GM12864 (cell line): ENCODE data around the gene UBTF.

ENCODE experiments used
- DNase-seq: peaks from one replicate; pipeline ENCODE4 v3.0.0-alpha.2; 2011; ENCODE audit warnings: low read depth
- H3K4me3 ChIP-seq: 2 replicates; pipeline ENCODE4 v1.5.1; 2011; ENCODE audit warnings: mild to moderate bottlenecking, low read depth, low read length, control low read depth
- TF ChIP-seq, protein P1 (sequence below): IDR thresholded peaks from 2 replicates; pipeline ENCODE4 v1.5.1; 2011; ENCODE audit warnings: low read depth, mild to moderate bottlenecking, moderate library complexity, low read length, control low read depth, inconsistent platforms; ENCODE audit errors: missing control alignments

UBTF gene

DNA sequence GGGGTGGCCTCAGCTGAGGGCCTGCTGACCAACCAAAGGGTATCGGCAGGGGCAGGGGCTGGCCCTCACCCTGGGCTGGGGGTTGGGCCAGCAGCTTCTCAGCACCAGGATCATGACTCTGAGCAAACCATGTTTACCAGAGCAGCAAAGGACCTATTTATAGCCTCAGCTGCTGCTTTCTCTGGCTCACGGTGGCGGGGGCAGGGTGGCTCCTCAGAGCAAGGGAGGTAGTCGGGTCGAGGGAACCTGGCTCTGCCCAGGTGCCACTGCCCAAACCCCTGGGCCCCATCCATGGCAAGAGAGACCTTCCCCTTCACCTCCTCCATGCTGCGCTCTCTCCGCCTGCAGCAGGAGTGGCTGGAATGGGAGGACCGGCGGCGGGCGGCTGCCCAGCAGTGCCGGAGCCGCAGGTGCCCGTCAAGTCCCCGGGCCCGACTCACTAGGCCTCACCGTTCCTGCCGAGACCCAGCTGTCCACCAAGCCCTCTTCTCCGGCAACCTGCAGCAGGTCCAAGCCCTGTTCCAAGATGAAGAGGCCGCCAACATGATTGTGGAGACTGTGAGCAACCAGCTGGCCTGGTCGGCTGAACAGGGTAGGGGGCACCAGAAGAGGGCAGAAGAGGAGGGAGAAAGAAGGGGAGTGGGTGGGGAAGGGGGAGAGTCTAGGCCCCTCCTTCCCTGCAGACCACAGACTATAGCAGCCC lies 48.8 kb downstream of the UBTF start, which contains the start of gene ASB16:
Gene ASB16 (plus strand): TSS at position 206 of the 703 bp plus-strand sequence. CDS start 86 bp downstream, at position 292.
- TF ChIP-seq, protein P1, sequence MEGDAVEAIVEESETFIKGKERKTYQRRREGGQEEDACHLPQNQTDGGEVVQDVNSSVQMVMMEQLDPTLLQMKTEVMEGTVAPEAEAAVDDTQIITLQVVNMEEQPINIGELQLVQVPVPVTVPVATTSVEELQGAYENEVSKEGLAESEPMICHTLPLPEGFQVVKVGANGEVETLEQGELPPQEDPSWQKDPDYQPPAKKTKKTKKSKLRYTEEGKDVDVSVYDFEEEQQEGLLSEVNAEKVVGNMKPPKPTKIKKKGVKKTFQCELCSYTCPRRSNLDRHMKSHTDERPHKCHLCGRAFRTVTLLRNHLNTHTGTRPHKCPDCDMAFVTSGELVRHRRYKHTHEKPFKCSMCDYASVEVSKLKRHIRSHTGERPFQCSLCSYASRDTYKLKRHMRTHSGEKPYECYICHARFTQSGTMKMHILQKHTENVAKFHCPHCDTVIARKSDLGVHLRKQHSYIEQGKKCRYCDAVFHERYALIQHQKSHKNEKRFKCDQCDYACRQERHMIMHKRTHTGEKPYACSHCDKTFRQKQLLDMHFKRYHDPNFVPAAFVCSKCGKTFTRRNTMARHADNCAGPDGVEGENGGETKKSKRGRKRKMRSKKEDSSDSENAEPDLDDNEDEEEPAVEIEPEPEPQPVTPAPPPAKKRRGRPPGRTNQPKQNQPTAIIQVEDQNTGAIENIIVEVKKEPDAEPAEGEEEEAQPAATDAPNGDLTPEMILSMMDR: no peak
- no peak within 1 kb of the TSS for H3K4me3 ChIP-seq
- DNase-seq: no peak

DNA sequence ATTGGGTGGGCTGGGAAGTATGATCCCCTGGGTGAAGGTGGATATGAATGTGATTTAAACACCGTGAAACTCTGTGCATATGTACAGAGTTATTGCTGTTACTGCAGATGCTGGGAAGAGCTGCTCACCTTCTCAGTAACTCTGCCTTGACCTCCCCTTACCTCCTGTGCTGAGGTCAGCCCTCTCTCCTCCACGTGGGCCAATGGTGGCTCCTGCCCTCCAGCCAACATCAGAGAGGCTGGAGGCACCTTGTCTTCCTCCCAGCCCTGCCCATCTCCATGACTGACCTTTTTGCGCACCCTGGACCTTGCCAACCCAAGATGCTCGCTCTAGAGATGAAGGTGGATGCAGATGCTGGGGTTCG lies 49.4 kb downstream of the UBTF start:
- no peak overlapping the region for H3K4me3 ChIP-seq
- no peak for DNase-seq
- TF ChIP-seq, protein P1: no peak

DNA sequence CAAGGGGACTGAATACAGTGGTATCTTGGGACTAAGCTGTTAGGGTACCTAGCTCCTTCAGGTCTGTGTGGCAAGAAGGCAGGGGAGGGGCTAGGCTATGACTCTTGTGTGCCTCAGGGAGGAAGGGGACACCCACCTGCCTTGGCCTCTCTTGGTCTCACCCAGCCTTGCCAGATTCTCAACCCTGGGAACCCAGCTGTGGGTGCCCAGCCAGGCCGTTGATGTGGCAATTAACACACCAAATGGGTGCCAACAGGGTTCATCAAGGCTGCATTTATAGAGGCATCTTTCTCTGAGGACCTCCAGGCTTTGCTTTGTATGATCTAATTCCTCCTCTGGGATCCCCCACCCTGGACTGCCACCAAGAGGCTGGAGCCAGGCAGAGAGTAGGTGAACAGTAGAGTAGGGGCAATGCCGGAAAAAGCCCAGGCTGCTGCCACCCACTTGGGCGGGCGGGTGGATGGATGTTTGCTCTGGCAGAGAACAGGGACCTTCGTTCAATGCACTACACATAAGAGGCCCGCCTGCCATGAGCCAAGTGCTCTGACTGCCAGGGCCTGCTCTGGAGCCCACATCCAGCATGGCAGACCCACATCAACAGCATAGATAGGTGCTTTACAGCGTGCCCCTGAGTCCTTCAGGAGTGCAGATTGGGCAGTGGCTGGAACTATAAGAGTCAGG lies 52.2 kb downstream of the UBTF start:
- TF ChIP-seq, protein P1: no peak
- H3K4me3 ChIP-seq: no peak overlapping the region
- DNase-seq: no peak

DNA sequence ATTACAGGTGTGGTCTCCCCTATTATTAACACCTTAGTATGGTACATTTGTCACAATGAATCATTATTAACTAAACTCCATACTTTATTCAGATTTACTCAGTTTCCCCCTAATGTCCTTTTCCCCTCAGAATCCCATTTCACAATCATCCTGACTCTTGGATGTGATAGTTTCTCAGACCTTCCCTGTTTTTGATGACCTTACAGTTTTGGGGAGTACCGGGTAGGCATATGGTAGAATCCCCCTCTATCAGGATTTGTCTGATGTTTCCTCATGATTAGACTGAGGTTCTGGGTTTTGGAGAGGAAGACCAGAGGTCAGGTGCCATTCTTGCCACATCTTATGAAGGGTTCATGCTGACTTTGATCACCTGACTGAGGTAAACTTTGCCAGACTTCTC lies 55.0 kb downstream of the UBTF start:
- TF ChIP-seq, protein P1: no peak
- no peak overlapping the region for H3K4me3 ChIP-seq
- no peak for DNase-seq

DNA sequence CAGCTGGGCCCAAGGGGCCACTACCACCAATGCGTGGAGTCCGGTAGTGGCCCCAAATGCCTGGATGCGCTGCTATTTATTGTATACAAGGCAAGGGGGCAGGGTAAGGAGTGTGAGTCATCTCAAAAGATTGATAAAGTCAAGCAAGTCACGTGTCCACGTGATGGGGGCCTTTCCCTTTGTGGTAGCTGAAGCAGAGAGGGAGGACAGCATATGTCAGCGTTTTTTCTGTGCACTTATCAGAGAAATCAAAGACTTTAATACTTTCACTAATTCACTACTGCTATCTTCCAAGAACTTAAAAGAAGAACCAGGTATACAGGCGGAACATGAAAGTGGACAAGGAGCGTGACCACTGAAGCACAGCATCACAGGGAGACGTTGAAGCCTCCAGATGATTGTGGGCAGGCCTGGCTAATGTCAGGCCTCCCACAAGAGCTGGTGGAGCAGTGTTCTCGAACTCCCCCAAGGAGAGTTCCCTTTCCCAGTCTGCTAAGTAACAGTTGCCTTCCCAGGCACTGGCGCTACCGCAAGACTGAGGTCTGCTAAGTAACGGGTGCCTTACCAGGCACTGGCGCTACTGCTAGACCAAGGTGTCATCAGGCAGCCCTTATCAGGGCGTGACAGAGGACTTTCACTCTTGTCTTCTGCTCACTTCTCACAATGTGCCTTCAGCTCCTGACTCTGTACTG lies 59.8 kb downstream of the UBTF start:
- TF ChIP-seq, protein P1: no peak
- H3K4me3 ChIP-seq: no peak overlapping the region
- no peak for DNase-seq

DNA sequence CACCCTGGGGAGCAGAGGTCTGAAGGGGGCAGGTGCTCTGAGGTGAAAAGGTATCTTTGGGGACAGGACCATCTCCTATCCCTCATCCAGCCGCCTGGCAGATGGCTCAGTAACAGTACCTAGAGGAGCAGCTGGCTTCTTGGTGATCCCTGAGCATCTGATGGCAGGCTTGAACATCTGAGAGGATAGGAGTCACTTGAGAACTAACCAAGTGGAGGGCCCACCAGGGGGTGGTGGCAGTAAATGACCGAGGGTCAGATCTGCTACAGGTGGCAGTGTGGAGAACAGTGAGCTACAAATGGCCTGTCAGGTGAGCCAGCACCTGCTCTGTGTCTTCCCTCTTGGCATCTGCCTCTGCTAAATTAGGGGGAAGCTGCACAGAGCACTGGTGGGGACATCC lies 64.0 kb downstream of the UBTF start:
- DNase-seq: no peak
- H3K4me3 ChIP-seq: no peak overlapping the region
- TF ChIP-seq, protein P1: no peak
